Measurements from ENCODE around the gene TUBB.

DNA sequence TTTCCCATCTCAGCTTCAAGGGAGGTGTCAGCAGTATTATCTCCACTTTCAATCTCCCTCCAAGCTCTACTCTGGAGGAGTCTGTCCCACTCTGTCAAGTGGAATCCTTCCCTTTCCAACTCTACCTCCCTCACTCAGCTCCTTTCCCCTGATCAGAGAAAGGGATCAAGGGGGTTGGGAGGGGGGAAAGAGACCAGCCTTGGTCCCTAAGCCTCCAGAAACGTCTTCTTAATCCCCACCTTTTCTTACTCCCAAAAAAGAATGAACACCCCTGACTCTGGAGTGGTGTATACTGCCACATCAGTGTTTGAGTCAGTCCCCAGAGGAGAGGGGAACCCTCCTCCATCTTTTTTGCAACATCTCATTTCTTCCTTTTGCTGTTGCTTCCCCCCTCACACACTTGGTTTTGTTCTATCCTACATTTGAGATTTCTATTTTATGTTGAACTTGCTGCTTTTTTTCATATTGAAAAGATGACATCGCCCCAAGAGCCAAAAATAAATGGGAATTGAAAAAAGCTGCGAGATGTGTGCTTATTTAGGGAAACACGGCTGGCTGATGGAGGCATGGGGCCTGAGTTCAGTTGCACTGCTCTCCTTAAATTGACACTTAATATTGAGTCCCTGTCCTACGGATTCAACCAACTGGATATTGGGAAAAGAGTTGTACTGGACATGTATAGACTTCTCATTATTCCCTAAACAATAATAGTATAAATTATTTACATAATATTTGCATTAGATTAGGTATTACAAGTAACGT is 4.9 kb downstream of the TUBB start:
- TF ChIP-seq CTCF (IDR thresholded peaks at IDR 0.05; ENCODE audit: poor library complexity): no peak
- TF ChIP-seq EZH2 (IDR thresholded peaks at IDR 0.05; ENCODE audit: borderline replicate concordance): no peak
- TF ChIP-seq EZH2phosphoT487 (IDR thresholded peaks at IDR 0.05; ENCODE audit: low read depth, severe bottlenecking, unreplicated experiment): no peak
